ENCODE measurements around the gene HELLS.
"Not testable (repeated sequence)": the region's sequence is repeated elsewhere in the genome, so short reads cannot be mapped to it uniquely, and the experiment has no call there.

HELLS gene

DNA sequence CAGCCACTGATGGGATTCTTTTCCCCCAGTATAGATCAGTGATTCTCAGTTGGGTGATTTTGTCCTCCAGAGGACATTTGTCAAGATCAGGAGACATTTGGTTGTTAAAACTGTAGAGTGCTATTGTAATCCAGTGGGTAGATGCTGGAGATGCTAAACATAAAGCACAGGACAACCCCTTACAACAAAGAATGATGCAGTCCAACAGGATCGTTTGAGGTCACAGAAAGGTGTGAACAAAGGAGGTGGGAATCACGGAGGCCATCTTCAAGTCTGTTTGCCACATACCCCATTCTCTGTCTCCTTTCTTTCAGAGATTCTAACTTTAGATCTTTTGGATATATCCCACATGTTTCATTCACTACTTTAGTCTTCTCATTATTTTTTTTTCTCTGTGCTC lies 69.0 kb downstream of the HELLS start:
- DNase-seq, result no peak

DNA sequence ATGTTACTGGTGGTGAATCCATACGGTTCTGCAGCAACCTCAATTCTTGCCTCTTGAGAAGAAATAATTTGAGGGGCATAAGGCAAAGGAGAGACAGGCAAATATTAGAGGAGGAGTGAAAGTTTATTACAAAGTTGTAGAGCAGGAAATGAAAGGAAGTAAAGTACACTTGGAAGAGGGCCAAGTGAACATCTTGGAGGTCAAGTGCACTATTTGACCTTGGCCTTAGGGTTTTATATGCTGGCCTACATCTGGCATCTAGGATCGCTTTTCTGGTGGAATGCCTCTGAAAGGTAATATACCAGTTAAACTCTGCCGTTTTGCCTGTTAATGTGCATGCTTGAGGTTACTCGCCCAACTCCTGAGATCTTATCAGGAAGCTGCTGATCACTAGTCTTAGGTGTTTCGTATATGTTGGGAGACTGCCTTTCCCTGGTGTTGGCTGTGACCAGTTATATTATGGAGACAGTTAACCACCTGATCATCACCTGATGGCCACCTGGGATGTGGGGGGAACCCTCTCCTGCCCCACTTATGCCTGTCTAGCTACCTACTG lies 71.9 kb downstream of the HELLS start:
- no peak for DNase-seq

GRCh38 chr10:94622666-94623205 lies 77.1 kb downstream of the HELLS start:
- no peak for DNase-seq

- DNase-seq, result no peak
Measured at GRCh38 chr10:94623572-94623971, 78.0 kb downstream of the HELLS start.

DNA sequence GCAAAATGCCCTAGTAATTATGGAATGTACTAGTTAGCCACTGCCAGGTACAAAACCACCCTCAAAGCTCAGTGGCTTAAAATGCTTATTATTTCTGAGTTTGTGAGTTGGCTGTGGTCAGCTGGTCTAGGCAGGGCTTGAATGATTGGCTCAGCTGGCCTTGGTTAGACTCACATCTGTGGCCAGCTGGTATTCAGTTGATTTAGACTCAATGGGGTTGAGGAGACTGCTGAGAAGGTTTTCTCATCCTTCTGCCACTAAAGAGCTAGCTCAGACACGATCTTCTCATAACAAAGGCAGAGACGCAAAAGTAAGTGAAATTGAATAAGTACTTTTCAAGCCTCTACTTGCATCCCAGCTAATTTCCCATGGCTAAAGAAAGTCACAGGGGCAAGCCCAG lies 80.9 kb downstream of the HELLS start:
- no peak for DNase-seq

DNA sequence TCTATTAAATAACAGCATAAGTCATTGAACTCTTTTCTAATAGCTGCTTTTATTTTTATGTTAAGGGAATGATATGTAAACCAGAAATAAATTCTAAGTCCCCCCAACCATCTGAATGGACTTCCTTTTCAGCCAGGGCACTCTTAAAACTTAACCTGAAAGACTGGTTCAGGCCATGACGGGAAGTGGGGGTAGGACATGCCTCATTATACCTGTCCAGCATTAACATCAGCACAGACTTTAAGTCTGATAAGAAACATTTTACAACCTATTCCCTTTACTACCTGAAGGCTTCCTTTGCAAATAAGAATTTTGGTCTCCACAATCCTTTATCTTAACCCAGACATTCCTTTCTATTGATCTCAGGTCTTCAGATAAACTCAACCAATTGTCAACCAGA lies 81.9 kb downstream of the HELLS start:
- DNase-seq, result no peak

DNA sequence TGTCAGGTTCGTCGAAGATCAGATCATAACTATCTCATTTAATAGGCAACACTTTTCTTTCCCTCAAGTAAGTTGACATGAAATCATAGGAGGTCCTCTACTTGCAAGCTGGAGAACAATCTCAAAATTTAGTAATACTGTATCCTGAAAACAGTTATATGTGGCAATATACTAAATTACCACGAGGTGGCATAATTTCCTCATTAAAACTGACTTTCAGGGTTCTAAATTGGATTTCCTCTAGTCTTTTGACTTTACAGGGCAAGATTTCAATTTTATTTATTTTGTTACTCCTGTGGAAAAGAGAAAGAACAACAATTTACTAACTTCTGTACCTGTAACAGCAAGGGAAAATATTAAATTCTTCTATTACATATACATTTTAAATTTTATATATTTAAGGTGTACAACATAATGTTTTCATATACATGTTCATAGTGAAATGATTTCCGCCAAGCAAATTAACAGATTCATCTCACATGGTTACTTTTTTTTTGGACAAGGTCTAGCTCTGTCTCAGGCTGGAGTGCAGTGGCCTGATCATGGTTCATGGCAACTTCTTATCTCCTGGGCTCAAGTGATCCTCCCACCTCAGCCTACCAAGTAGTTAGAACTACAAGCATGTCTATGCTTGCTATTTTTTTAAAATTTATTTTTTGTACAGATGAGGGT lies 84.6 kb downstream of the HELLS start:
- peak; percentile 22 for DNase-seq

GRCh38 chr10:94631077-94631875 lies 85.7 kb downstream of the HELLS start:
- no peak for DNase-seq

DNA sequence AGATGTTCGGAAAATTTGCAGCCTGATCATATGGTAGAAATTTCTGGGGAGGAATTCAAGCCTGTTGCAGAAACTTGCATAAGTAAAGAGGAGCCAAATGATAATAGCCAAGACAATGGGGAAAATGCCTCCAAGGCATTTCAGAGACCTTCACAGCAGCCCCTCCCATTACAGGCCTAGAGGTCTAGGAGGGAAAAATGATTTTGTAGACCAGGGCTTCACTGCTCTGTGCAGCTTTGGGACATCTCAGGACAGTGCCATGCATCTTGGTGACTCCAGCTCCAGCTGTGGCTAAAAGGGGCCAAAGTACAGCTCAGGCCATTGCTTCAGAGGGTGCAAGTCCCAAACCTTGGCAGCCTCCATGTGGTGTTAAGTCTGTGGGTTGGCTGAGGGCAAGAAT lies 87.4 kb downstream of the HELLS start:
- no peak for DNase-seq

DNA sequence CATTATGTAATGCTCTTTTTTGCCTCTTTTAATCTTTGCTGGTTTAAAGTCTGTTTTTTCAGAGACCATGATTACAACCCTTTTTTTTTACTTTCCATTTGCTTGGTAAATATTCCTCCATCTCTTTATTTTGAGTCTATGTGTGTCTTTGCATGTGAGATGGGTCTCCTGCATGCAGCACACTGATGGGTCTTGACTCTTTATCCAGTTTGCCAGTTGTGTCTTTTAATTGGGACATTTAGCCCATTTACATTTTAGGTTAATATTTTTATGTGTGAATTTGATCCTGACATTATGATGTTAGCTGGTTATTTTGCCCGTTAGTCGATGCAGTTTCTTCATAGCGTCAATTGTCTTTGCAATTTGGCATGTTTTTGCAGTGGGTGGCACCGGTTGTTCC lies 92.5 kb downstream of the HELLS start:
- DNase-seq, result not testable (repeated sequence)

GRCh38 chr10:94639902-94640301 lies 94.3 kb downstream of the HELLS start:
- DNase-seq, result no peak

GRCh38 chr10:94640562-94640961 lies 95.0 kb downstream of the HELLS start:
- DNase-seq, result no peak

- DNase-seq, result no peak
Measured at GRCh38 chr10:94641480-94641879, 95.9 kb downstream of the HELLS start.

- DNase-seq, result no peak
Measured at GRCh38 chr10:94644352-94644751, 98.8 kb downstream of the HELLS start.

- no peak for DNase-seq
Measured at GRCh38 chr10:94645285-94645684, 99.7 kb downstream of the HELLS start.
